ENCODE measurements around the gene EVA1A.

Gene EVA1A

DNA sequence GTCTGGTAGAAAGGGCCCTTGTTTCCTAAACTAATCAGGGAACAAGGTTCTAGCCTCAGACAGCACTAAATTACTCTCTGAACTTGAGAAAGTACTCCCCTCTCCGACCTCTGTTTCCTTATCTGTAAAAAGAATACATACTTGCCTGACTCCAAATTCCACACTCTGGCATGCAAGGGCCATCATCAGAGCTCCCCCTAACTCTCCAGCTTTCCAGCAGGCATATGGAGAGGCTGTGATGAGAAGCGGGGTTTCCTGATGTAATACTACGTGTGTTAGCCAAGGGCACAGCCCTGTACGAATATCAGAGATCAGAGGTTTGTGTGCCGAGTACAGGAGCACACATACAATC is 1.8 kb upstream of the EVA1A start:
- ATAC-seq, result no peak

DNA sequence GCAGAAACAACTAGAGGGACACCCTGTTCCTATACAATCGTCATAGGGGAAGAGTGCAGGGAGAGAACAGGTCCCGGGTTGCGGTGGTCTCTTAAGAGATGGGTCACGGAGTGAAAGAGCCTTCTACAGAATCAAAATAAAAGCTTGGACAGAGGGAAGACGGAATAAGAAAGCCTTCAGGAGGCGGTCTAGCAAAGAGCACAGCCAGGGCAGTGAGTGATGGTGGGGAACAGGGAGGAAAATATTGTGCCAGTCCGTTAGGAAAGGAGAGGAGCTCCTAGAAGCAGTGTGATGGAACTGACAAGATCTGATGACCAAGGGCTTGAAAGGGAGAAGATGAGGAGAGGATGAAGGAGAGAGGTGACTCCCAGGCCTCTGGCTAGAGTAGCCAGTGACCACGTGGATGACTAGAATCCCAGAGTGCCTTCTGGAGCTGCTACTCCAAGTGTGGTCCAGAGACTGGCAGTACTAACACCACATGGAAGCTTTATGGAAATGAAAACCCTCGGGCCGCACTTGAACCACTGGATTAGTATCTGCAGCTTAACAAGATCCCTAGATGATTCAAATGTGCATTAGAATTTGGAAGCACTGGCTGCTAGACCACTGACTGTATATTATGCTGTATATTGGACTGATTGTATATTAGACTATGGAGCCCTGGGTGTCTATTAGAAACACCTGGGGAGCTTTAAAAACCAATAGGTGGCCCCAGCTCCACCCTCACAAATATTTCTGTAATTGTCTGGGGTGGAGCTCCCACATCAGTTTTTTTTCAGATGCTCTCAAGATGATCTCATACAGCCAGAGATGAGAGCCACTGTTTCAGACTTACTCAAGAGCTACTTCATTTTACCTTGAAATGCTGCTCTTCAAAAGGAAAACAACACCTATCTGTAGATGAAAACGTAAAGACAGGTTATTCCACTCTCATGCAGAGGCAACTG is 1.1 kb upstream of the EVA1A start:
- ATAC-seq, result no peak

DNA sequence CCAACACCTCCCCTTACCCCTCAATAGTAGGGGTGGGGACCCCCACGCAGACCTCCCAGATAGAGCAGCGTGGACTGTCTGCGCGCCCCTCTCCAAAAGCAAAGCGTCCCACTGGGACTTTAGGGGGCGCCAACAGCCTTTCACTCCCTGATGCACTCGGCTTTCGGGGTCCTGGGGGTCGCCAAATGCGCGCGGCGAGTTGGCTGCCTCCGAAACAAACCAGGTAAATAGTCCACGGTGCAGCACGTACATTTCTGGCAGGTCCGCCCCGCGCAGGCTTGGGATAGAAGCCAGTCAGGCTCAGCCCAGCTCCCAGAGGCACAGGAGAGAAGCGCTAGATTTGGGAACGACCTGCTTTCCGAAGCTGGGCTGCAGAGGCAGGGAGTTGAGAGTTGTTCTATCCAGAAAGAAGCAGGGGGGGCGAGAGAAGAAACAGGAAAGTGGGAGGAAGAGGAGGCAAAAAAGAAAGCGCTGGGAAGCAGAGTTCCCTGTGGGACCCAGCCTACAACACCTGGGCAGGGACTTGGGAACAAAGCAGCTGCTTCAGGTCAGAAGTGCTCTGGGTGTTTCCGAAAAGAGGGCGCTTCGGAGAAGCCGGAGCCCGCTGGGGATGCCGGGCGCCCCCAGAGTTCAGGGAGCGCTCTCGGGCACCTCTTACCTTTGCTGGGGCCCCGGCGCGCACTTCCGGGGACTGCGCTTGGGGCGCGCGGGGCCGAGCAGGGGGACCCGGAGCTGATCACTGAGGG is 544 bp downstream of the EVA1A start:
- ATAC-seq, result no peak

DNA sequence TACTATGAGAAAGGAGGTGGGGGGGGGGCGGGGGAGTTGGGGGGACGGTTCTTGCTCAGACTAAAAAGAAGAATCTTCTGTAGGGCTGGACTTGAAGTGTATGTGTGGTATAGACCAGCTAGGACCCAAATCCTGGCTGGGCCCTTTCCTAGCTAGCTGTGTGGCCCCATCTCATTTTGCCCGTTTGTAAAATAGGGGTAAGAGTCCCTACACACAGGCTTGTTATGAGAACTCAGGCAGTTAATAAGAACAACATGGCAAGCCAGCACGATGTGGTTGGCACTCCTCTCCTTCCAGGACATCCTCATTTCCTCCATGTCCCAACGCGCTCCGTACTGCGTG is 1.1 kb downstream of the EVA1A start:
- ATAC-seq, result no peak

DNA sequence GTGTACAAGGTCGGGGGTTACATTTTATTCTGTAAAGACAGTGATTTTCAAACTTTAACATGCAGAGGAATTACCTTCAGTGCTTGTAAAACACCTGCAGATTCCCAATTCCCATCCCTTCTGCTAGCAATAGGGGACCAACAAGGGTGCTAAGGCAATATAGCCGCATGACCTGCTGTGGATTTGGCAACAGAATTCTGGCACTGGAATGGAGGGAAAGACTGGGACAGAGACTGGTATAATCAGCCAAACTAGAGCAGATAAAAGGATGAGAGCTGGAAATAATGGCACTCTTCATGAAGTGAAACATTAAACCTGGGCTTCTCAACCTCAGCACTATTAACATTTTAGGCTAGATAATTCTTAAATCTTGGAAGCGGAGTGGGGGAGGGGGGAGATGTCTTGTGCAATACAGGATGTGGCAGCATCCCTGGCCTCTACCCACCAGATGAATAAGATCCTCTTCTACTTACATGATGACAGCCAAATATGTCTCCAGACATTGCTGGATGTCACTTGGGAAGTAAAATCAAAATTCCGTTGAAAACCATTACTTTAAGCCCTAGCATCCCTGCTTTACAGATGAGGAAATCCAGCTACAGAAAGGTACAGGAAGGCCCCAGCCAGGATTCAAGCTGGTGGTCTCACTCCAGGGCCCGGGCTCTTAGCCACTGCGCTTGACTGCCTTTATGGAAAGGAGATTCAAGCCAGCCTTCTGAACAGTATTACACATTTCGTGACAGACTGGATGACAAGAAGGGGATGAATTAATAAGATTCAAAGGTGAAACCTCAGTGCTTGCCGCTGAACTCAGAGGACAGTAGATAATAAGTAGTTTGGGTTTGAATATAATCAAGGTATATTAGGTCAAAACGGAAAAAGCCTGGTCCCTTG is 1.7 kb downstream of the EVA1A start:
- no peak for ATAC-seq

DNA sequence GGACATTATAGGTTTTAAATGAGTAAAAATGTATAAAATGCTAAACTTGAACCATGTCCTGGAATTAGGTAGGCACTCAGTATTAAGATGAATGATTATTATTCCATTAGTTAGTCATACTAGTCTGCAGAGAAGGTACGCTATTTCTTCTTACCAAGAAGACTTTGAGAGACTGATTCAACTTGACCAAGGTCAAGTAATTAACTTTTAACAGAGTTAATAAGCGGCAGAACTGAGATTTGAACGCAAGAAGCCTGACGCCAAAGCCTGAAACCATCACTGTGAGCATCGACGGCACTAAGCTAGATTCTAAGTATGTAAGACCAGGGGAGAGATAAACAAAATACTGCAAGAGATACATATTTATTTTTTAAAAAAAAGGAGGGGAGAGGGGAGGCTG is 2.6 kb downstream of the EVA1A start:
- ATAC-seq, result no peak

DNA sequence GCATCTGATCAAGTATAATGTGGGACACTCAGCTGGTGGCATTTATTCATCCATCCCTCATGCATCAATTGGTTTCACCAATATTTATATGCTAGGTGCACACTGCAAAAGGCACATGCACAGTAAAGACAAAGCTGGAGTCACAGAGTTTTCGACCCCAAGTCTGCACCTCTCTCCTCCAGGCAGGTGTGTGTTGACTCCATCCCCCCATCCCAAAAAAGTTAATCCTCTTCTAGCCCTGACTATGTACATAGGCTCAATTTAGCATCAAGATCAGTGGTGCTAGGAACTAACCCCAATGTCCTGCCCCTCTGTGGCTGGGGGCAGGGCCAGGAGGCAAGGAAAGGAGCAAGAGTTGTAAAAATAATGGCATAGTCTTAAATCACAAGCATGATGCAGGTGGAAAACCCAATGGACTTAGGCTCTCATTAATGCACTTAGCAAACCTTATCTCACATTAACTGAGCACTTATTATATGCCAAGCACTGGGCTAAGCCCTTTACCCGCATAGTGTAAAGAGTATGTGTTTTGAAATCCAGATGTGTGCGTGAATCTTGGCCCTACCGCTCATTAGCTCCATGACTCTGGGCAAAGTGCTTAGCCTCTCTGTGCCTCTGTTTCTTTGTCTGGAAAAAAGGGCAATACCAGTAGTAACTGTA is 3.1 kb downstream of the EVA1A start:
- no peak for ATAC-seq

DNA sequence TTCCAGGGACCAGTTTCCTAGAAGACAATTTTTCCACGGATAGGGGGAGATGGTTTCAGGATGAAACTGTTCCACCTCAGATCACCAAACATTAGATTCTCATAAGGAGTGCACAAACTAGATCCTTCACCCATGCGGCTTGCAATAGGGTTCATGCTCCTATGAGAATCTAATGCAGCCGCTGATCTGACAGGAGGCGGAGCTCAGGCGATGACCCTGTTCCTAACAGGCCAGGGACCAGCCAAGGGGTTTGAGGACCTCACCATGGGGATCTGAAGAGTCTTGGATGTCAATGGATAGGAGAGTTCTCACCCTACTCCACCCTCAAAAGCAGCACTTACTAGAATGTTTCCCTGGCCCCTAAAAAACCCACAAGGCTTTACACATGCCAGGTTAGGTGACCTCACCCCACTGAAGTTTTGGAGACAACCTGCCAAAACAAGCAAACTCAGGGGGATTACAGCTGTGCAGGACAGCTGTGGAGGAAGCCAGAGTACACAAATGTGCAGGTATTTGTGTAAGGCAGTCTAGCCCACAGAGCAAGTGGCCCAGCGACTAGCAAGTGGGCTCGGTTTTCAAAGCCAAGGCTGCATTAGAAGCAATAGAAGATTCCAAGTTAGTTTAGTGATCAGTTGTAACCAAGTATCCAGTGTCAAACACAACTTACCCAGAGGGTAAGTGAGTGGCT is 3.9 kb downstream of the EVA1A start:
- ATAC-seq, result no peak

DNA sequence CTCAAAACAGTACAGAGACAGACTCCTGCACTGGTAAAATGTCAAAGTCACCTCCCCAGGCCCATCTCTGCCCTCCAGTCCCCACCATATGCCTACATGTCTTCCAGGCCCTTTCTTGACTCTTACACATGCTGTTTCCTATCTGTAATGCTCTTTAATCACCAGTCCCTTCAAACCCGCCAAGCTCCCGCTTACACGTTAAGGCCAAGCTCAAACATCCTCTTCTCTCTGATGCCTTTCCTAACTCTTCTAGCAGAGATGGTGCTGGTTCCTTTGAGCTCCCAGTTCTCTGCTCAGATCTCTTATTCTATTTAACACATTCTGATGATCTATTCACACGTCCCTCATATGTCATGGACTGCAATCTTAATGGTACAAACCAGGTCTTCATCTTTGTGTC is 5.0 kb downstream of the EVA1A start:
- no peak for ATAC-seq

DNA sequence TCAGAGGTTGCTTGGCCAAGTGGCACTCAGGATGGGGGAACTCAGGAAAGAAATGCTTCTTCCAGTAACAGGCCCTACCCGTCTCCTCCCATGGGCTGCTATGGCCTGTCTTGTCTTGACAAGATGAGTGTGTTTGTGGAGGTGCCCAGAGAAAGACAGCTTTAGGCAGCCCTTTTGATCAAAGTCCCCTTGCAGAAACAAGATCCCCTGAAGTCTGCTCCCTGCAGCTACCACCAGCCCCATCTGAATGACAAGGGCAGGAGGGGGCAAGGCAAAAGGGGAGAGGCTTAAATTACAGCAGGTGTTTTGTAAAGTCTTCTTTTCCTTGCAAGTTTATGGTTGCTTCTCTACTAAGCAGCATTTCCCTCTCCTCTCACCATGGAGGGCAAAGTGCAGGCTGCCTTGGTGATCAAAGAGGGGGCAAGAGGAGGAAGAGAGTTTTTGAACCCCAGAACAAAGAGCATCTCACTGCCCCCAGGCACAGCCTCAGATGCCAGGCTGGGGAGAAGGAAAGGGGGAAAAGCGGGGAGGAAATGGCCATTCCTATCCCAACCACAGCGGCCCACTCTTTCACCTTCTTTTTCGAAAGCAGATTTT is 6.7 kb downstream of the EVA1A start:
- no peak for ATAC-seq

DNA sequence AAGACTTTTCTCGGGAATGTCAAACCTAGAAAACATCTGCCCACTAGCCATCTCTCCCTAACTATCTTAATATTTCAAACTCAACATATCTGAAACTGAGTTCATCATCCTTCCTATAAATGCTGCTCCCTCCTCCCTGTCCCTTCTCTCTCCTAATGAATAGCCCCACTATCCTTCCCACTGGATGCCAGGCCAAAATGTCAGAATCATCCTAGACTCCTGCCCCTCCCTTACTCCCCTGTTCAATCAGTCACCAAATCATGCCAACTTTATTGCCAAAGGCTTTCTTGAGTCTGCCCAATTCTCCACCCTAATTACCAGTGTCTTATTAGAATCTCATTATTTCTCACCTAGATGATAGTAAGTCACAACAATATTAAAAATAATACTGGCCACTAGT is 8.5 kb downstream of the EVA1A start:
- ATAC-seq, result no peak

DNA sequence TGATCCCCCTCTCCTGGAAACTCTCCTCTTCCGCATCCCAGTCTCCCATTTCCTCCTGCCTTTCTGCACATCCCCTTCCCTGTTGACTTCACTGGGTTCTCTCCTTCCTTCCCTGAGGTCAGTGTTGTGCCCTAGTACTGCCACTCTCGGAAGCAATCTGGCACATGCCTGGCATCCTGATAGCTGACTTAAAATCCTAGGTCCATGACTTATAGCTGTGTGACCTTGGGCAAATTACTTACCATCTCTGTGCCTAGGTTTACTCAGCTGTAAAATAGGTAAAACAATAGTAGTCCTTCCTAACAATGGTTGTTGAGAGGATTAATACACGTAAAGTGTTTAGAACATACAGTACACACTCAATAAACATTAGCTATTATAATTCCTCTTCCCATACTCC is 9.3 kb downstream of the EVA1A start:
- no peak for ATAC-seq

DNA sequence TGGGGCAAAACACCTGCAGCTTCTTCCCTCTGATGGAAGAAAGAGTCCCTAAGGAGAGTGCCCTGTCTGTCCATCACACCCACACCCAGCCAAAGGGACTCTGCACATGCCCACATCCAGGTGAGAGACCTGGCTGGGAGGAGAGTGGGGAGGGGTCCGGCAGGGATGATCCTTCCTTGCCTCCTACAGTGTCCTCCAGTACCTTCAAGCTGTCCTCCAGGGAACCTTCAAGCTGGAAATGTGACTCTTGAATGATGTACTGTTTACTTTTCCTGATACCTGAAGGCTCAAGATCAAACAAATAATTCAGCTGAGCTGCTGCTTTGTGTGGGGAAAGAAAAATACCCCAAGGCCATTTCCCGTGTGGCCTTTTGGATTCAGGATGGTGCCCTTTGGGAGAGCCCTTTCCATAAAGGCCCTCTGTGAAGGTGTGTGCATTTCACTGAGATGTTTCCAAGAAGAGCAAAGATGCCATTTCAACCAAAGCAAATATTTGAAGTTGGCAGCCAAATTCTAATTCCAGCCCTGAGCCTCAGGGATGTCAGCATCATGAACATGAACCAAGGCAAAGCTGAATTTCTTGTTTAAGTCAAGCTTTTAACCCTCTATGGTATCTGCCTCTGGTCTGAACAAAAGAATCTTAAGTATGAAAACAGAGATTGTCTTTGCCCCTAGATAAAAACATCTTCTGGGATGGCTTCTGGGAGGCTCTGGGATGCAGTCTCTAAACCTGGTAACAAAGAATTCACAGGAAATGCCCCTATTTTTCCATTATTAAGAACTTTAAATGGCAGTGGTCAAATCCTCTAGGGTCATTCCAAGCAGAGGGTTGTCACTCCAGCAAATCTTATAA is 11.1 kb downstream of the EVA1A start:
- ATAC-seq, result no peak

DNA sequence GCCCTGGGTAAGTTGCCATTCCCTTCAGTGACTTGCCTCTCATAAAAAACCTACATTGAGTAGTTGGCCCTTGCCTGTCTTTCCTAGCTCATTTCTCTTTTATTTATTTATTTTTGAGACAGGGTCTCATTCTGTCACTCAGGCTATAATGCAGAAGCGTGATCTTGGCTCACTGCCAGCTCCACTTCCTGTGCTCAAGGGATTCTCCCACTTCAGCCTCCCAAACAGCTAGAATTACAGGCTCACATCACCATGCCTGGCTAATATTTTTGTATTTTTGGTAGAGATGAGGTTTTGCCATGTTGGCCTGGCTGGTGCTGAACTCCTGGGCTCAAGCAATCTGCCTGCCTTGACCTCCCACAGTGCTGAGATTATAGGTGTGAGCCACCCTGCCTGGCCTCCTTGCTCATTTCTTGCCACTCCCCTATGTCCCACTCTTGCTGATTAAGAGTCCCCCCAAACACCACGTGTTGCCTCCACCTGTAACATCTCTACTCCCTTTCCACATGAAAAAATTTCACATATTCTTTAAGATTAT is 12.6 kb downstream of the EVA1A start:
- no peak for ATAC-seq

DNA sequence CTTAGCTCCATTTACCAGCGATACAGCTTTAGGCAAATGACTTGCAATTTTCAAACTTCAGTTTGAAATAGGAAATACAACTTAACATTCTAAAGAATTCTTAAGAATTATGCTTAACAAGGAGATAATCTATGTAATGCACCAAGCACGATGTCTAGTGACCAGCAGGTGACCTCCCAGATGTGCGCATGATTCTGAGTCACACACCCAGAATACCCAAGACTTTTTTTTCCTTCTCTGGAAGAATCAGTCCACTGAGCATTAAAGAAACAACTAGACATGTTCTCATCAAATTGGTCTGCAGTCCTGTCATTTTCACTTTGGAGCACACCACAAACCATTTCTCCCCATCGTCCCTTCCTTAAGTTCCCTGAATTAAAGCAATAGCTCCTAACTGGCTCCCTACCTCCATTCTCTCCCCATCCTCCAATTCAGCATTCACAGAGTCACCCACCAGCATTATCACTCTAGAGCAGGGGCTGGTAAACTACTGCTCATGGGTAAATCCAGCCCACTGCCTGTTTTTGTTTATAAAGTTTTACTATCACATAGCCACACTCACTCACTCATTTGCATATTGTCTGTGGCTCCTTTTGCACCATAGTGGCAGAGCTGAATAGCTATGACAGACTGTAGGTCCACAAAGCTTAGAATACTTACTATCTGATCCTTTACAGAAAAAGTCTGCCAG is 13.2 kb downstream of the EVA1A start:
- ATAC-seq, result no peak

DNA sequence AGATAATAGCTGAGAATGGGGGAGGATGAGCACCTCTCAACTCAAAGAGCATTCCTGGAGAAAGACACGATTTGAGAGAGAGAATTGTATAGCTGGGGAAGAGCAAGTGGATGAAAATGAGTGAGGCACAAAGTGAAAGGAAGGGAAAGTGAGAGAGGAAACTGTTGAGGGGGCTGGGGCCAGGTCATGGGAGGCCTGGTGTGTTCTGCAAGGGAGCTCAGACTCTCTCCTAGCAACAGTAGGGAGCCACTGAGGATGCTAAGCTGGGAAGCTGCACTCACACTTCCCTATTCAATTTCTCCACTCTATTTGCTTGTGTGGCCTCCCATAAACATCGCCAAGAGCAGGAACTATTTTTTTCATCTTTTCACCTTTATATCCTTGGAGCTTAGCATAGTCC is 14.8 kb downstream of the EVA1A start:
- no peak for ATAC-seq

DNA sequence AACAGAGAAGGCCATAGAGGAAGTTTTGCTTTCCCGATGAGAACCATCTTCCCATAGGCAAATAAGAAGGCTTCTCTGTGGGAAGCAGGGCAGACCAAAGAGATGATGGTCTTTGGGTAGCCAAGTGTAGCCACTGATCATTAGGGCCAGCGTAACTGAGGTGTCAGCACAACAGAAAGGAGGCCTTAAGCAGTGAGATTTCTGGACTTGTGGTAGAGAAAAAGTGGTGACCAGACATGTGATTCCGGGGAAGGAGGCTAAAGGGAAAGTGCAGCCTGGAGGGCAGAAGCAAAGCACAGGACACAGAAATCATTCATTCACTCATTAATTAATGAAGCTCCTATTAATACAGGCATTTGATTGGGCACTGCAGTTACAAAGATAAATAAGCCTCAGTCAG is 15.4 kb downstream of the EVA1A start:
- no peak for ATAC-seq

DNA sequence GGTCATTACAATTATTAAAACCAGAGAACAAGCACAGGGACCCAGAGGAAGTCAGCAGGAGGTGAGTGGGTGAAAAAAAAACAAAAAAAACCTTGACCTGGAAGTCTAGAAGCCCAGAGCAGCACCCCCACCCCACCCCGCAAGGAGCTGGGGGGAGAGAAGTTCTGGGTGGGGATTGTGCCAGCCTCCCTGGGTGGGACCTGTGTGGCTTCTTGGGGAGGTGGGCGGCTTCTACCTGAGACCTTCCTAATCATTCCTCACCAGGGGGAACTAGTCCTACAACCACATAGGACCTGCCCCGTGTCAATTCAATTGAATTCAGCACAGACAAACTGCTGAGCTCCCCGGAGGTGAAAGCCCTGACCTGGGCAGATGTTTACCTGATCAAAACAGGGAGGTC is 17.3 kb downstream of the EVA1A start:
- no peak for ATAC-seq

DNA sequence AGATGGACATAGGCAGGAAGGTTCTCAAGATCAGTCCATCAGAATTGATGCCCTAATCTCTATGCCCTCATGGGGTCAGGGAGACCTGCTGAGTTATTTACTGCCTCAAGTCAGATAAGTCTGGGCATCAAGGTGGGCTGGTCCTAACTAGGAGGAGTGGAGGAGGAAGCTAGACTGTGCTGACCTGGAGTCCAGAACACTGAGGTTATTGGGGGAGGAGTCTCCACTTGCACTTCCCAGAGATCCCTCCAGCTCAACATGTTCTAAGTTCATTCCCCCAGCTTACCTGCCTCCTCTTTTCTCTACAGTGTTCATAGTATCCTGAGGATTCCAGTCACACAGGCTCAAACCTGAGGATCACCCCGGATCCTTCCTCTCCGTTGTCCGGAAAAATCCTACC is 19.3 kb downstream of the EVA1A start:
- no peak for ATAC-seq

DNA sequence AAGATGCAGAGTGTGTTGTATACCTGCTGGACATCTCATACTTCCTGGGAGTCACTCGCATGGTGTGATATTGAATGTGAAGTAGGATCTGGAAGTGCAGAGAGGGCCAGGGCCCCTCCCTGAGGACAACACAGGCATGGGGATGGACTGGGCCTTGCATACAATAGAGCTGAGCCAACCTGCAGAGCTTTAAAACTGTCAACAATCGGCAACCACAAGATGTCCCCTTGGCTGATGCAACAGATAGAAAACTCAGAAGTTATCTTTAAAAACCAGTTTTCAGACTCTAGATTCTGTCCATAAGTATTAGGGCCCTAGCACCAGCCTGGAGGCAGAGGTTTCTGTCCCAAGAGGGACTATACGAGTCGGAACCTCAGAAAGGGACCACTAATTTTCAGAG is 19.7 kb downstream of the EVA1A start:
- no peak for ATAC-seq

Data from activated CD4-positive, CD25-positive, alpha-beta regulatory T cell treated with anti-CD3 and anti-CD28 coated beads, Interleukin-2, amount 50 U/mL, for 24 hours (primary cell).